Hepatocyte (in vitro differentiated cells): Measurements from ENCODE around the gene CYP51A1.

ENCODE experiments used
- CTCF ChIP-seq: fragments of 200-600 bp; sonication (generic); IDR thresholded peaks from 2 replicates; pipeline ENCODE4 v1.5.1; 2016; ENCODE audit warnings: antibody characterized with exemption, mild to moderate bottlenecking; ENCODE audit not compliant: poor library complexity
- EZH2 ChIP-seq: fragments of 200-600 bp; sonication (generic); IDR thresholded peaks from 2 replicates; pipeline ENCODE4 v1.6.1; 2016; ENCODE audit warnings: antibody characterized with exemption, mild to moderate bottlenecking, borderline replicate concordance

- TF ChIP-seq CTCF = no peak
- TF ChIP-seq EZH2 = no peak
Observed at GRCh38 chr7:92131093-92131492, 3.2 kb downstream of the CYP51A1 start.
